Measurements from ENCODE around the gene GABRR2. TPM values are rescaled to one million over a fixed set of nuclear protein-coding genes. Genes with fewer than 3 reads are reported as not detected.

GABRR2 gene
- total RNA-seq, 1 donor from 2014 or later: 0.36 TPM

DNA sequence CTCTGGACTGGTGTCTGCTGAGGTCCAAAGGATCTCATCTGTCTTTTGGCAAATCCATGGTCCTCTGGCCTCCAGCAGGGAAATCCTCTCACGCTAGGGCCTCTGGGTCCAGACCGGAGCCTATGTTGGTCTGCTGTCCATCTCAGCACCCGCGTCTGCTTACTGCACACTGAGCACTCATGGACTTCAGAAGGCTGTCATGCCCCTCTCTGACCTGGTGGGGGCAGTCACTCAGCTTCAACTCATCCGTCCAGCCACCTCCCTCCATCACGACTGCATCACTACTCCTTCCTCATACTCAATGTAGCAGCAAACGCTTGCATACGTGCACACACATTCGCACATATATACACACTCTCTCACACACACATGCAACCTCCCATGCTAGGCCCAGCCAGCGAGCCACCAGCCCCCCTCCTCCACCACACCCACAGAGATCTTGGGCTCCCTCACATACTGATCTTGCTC, 33.3 kb downstream of the GABRR2 start:
- peak; percentile 45 for DNase-seq (ENCODE audit: low spot score)
- Mint-ChIP-seq H3K27me3 (ENCODE audit: unreplicated experiment) (peaks cover 4% of the 10 kb centered on the region), H3K4me3 (ENCODE audit: unreplicated experiment) (no peak overlapping the region), H3K9me3 (ENCODE audit: unreplicated experiment) (no peaks in the 10 kb centered on the region), H3K27ac (ENCODE audit: unreplicated experiment) (no peak overlapping the region), H3K4me1 (ENCODE audit: unreplicated experiment) (peaks cover 4% of the 10 kb centered on the region), H3K36me3 (ENCODE audit: low read depth, unreplicated experiment) (no peaks in the 10 kb centered on the region)
- peak; percentile 57 for TF ChIP-seq CTCF (IDR thresholded peaks at IDR 0.05; ENCODE audit: unreplicated experiment)

DNA sequence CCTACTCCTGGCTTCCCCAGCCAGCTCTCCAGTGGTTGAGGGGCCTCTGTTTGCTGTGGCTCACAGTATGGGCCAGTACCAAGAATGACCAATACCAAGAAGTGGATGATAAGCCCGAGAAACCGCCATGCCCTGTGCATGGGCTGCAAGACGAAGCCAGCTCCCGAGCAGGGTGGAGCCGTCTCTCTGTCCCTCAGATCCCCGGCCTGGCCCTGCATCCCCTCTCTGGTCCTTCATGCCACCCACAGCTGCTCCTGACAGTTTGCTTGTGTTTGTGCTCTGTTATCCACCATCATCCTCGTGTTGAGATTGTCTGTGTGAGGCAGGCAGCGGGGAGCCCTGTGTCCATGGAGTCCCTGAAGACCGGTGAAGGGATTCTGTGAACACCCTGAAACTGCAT, 36.1 kb downstream of the GABRR2 start:
- no peaks in the 10 kb centered on the region for H3K36me3 Mint-ChIP-seq (ENCODE audit: low read depth, unreplicated experiment)
- no peak overlapping the region for H3K27ac Mint-ChIP-seq (ENCODE audit: unreplicated experiment)
- H3K4me3 Mint-ChIP-seq (ENCODE audit: unreplicated experiment): no peak overlapping the region
- no peak for TF ChIP-seq CTCF (IDR thresholded peaks at IDR 0.05; ENCODE audit: unreplicated experiment)
- H3K4me1 Mint-ChIP-seq (ENCODE audit: unreplicated experiment): peaks cover 4% of the 10 kb centered on the region
- H3K27me3 Mint-ChIP-seq (ENCODE audit: unreplicated experiment): peaks cover 3% of the 10 kb centered on the region
- H3K9me3 Mint-ChIP-seq (ENCODE audit: unreplicated experiment): no peaks in the 10 kb centered on the region
- DNase-seq (ENCODE audit: low spot score): no peak

DNA sequence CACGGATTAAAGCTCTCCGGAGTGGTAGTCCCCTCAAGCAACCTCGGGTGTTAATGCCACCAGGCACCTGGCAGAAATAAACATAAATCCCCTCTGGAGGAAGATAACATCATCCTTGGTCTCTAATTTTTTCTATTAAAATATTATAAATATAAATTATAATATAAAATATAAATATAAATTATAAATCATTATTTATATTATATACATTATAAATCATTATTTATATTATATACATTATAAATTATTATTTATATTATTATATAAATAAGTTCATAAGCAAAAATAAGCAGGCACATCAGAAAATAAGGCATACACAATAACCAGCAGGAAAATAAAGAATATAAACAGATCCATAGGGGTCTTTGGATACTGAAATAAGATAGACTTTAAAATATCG, 39.2 kb downstream of the GABRR2 start:
- no peaks in the 10 kb centered on the region for H3K4me1 Mint-ChIP-seq (ENCODE audit: unreplicated experiment)
- TF ChIP-seq CTCF (IDR thresholded peaks at IDR 0.05; ENCODE audit: unreplicated experiment): no peak
- no peaks in the 10 kb centered on the region for H3K27me3 Mint-ChIP-seq (ENCODE audit: unreplicated experiment)
- H3K4me3 Mint-ChIP-seq (ENCODE audit: unreplicated experiment): no peak overlapping the region
- no peaks in the 10 kb centered on the region for H3K9me3 Mint-ChIP-seq (ENCODE audit: unreplicated experiment)
- no peak overlapping the region for H3K27ac Mint-ChIP-seq (ENCODE audit: unreplicated experiment)
- DNase-seq (ENCODE audit: low spot score): no peak
- H3K36me3 Mint-ChIP-seq (ENCODE audit: low read depth, unreplicated experiment): no peaks in the 10 kb centered on the region

- no peak for TF ChIP-seq CTCF (IDR thresholded peaks at IDR 0.05; ENCODE audit: unreplicated experiment)
- no peak overlapping the region for H3K27ac Mint-ChIP-seq (ENCODE audit: unreplicated experiment)
- no peaks in the 10 kb centered on the region for H3K4me1 Mint-ChIP-seq (ENCODE audit: unreplicated experiment)
- no peak for DNase-seq (ENCODE audit: low spot score)
- H3K9me3 Mint-ChIP-seq (ENCODE audit: unreplicated experiment): no peaks in the 10 kb centered on the region
- H3K27me3 Mint-ChIP-seq (ENCODE audit: unreplicated experiment): no peaks in the 10 kb centered on the region
- no peak overlapping the region for H3K4me3 Mint-ChIP-seq (ENCODE audit: unreplicated experiment)
- H3K36me3 Mint-ChIP-seq (ENCODE audit: low read depth, unreplicated experiment): no peaks in the 10 kb centered on the region
These were observed 41.3 kb downstream of the GABRR2 start for GRCh38 chr6:89273816-89274215.

DNA sequence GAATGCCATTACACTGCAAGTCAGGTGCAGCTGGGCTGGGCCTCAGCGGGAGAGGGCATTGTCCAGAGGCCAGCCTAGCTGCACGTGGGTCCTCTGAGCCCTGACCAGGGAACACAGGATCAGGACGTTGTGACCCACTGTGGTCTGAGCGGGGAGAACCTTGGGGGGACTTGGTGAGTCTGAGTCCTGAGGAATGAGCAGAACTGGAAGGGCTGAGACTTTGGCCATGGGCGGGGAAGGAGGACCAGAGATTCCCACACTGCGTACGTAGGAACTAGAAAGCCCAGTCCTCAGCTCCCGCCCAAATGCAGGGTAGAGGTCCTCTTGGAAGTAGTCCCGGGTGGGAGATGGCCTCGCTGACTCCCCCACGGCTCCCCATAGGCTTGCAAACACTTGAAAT, 42.5 kb downstream of the GABRR2 start:
- no peak for TF ChIP-seq CTCF (IDR thresholded peaks at IDR 0.05; ENCODE audit: unreplicated experiment)
- H3K27me3 Mint-ChIP-seq (ENCODE audit: unreplicated experiment): no peaks in the 10 kb centered on the region
- H3K27ac Mint-ChIP-seq (ENCODE audit: unreplicated experiment): no peak overlapping the region
- H3K9me3 Mint-ChIP-seq (ENCODE audit: unreplicated experiment): no peaks in the 10 kb centered on the region
- DNase-seq (ENCODE audit: low spot score): no peak
- H3K4me1 Mint-ChIP-seq (ENCODE audit: unreplicated experiment): no peaks in the 10 kb centered on the region
- no peaks in the 10 kb centered on the region for H3K36me3 Mint-ChIP-seq (ENCODE audit: low read depth, unreplicated experiment)
- no peak overlapping the region for H3K4me3 Mint-ChIP-seq (ENCODE audit: unreplicated experiment)

Measured in endothelial cell (in vitro differentiated cells).